K562 (cell line): ENCODE results near the gene AGRN. TPM values are rescaled to one million over a fixed set of nuclear protein-coding genes. Genes with fewer than 3 reads are reported as not detected.

Experiments
- ATAC-seq: fragments of 200-7000 bp; cut with Tn5 transposase; 3 replicates; pipeline ENCODE4 v1.9.1; 2020; ENCODE audit warnings: moderate library complexity
- BruUV-seq: library from RNA; stranded (reverse); fragments of 400-500 nt; replicated peaks from 2 replicates; lab custom pipeline; 2021; lab: Mats Ljungman, UMichigan
- CTCF ChIA-PET: fragments of 300-600 bp; formaldehyde crosslinking; extraction: SDS; loops from one replicate; lab custom pipeline; 2021; ENCODE audit warnings: low intra/inter-chr PET ratio; lab: Yijun Ruan, JAX
- POLR2A ChIA-PET: fragments of 300-600, 350-650 bp; sonication (Branson Sonifier 250); formaldehyde crosslinking; extraction: SDS; loops from one replicate; lab custom pipeline; 2021; ENCODE audit warnings: antibody characterized with exemption, inconsistent platforms; lab: Yijun Ruan, JAX
- DNase-seq, 4 experiments: peaks; one replicate each; pipeline versions ENCODE4 v3.0.0 to v3.0.0-alpha.2; 2011 to 2018; ENCODE audit warnings: low spot score in 3 of 4, mixed read lengths in 3 of 4; ENCODE audit errors: extremely low read depth in 1 of 4
- FAIRE-seq: peaks from 2 replicates; lab custom pipeline; 2011; peaks lifted over from hg19 to GRCh38; lab: Jason Lieb, UNC
- H2AFZ ChIP-seq: 2 replicates; pipeline ENCODE4 v1.6.0; 2011; ENCODE audit warnings: low read depth, low read length, control low read depth, inconsistent platforms
- H3K27ac ChIP-seq: fragments of 200-600 bp; 3 replicates; pipeline ENCODE4 v1.8.0; 2011; ENCODE audit warnings: low read depth, mild to moderate bottlenecking, control low read depth, inconsistent platforms, low read length, moderate library complexity, mixed read lengths; ENCODE audit errors: extremely low read depth
- H3K27me3 ChIP-seq, 2 experiments: fragments of 300-600 bp in 1 of 2; 2 replicates in 1 of 2; 3 replicates in 1 of 2; pipeline versions ENCODE4 v1.6.0 to v1.8.0; 2011; ENCODE audit warnings: inconsistent platforms in 2 of 2, low read length in 2 of 2, mild to moderate bottlenecking in 1 of 2, mixed read lengths in 1 of 2, moderate library complexity in 1 of 2; ENCODE audit not compliant: control insufficient read depth in 2 of 2, insufficient read depth in 2 of 2
- H3K36me3 ChIP-seq: fragments of 300-600 bp; 3 replicates; pipeline ENCODE4 v1.8.0; 2011; ENCODE audit warnings: mild to moderate bottlenecking, low read length, inconsistent platforms; ENCODE audit not compliant: control insufficient read depth, insufficient read depth
- H3K4me1 ChIP-seq, 2 experiments: fragments of 200-600 bp in 1 of 2; replicated peaks in 1 of 2; 2 replicates in 1 of 2; 3 replicates in 1 of 2; pipeline versions ENCODE4 v1.5.1 to v1.8.0; 2011; ENCODE audit warnings: inconsistent platforms in 2 of 2, low read length in 2 of 2, mild to moderate bottlenecking in 1 of 2, mixed read lengths in 1 of 2, moderate library complexity in 1 of 2; ENCODE audit not compliant: control insufficient read depth in 2 of 2, insufficient read depth in 2 of 2
- H3K4me2 ChIP-seq: 2 replicates; pipeline ENCODE4 v1.6.1; 2011; ENCODE audit warnings: low read length, control low read depth, inconsistent platforms, mixed read lengths; ENCODE audit not compliant: insufficient read depth
- H3K4me3 ChIP-seq: fragments of 200-600 bp; sonication (generic), shearing (Covaris generic); 2 replicates; pipeline ENCODE4 v1.5.1; 2016; ENCODE audit warnings: control low read depth, inconsistent platforms
- H3K79me2 ChIP-seq: fragments of 200-600 bp; 3 replicates; pipeline ENCODE4 v1.8.0; 2011; ENCODE audit warnings: low read length, inconsistent platforms; ENCODE audit not compliant: control insufficient read depth, insufficient read depth
- H3K9ac ChIP-seq, 2 experiments: 2 replicates each; pipeline versions ENCODE4 v1.6.0 to v1.6.1; 2011; ENCODE audit warnings: low read depth in 2 of 2, low read length in 2 of 2, control low read depth in 1 of 2, inconsistent platforms in 1 of 2, mild to moderate bottlenecking in 1 of 2, mixed read lengths in 1 of 2; ENCODE audit not compliant: insufficient read depth in 1 of 2
- H3K9me1 ChIP-seq: one replicate; pipeline ENCODE4 v1.6.0; 2011; ENCODE audit warnings: inconsistent platforms, mild to moderate bottlenecking, low read length, moderate library complexity; ENCODE audit not compliant: control insufficient read depth, insufficient read depth
- H3K9me3 ChIP-seq: replicated peaks from 2 replicates; pipeline ENCODE4 v1.5.1; 2011; ENCODE audit warnings: low read depth, low read length, inconsistent platforms; ENCODE audit not compliant: control insufficient read depth, insufficient read depth
- H4K20me1 ChIP-seq: replicated peaks from 2 replicates; pipeline ENCODE4 v1.6.1; 2011; ENCODE audit warnings: low read length, inconsistent platforms, mixed read lengths; ENCODE audit not compliant: control insufficient read depth, insufficient read depth
- ATF1 ChIP-seq, 2 experiments: fragments of 450-650 bp in 1 of 2; IDR thresholded peaks; 2 replicates each; pipeline ENCODE4 v1.6.1; 2016; ENCODE audit warnings: missing compliant biosample characterization in 1 of 2, missing genetic modification characterization in 1 of 2
- CREB1 ChIP-seq, 2 experiments: sonication (generic) in 1 of 2; formaldehyde crosslinking in 1 of 2; IDR thresholded peaks; 2 replicates each; pipeline versions ENCODE4 v1.6.1 to v1.8.0; 2012 to 2022; ENCODE audit warnings: inconsistent platforms in 1 of 2, mild to moderate bottlenecking in 1 of 2, missing genetic modification reagents in 1 of 2, moderate library complexity in 1 of 2
- ZNF449 ChIP-seq: fragments of 250-450 bp; sonication (Bioruptor Pico); IDR thresholded peaks from 2 replicates; pipeline ENCODE4 v1.8.0; 2022; ENCODE audit warnings: moderate library complexity, mild to moderate bottlenecking, inconsistent platforms
- WGBS: fragments of 100-300 bp; shearing (Covaris generic); methylation state at CpG from one replicate; pipeline ENCODE4 v1.1.6; 2016; ENCODE audit warnings: low coverage, mixed read lengths; ENCODE audit not compliant: insufficient coverage; ENCODE audit errors: missing lambda C conversion rate; 5-methylcytosine and 5-hydroxymethylcytosine counted together
- in situ Hi-C: fragments of 300-500 bp; cut with MboI; formaldehyde crosslinking; loops from 4 replicates; pipeline ENCODE4 v1.15.0; 2018; ENCODE audit warnings: inconsistent platforms, mixed read lengths
- intact Hi-C: fragments of 100-400 bp; cut with micrococcal nuclease; formaldehyde crosslinking; loops from 2 replicates; pipeline ENCODE4 v1.14.2; 2022
- polyA plus RNA-seq, 8 experiments: library from polyadenylated mRNA; depleted of rRNA in 4 of 8; stranded (reverse) in 5 of 8; unstranded in 3 of 8; fragments of >200 nt; fragmentation: Nextera tagmentation in 2 of 8; fragmentation: Illumina TruSeq in 1 of 8; extraction: Ambion mirVana in 2 of 8; extraction: Trizol in 1 of 8; gene quantifications; 2 replicates each; pipeline versions ENCODE4 v1.2.1 to v1.2.3, GENCODE V29; 2011 to 2014; ENCODE audit warnings: inconsistent platforms in 1 of 8, missing spikeins in 1 of 8
- total RNA-seq, 7 experiments: library from RNA; depleted of rRNA in 6 of 7; stranded (reverse); fragments of >200 nt in 6 of 7; fragmentation: Illumina TruSeq in 2 of 7; extraction: Trizol in 2 of 7; gene quantifications; 2 replicates each; pipeline versions ENCODE4 v1.2.1 to v1.2.3, GENCODE V29; 2011 to 2021; ENCODE audit warnings: low replicate concordance in 1 of 7

AGRN gene
- total and polyA plus RNA-seq, 9 of the 15 experiments (the other 6 are each of a cell fraction or from before 2014, with no cell fraction given) = 0.04 to 111 (median 18.1) TPM

- CTCF ChIA-PET = interaction anchor here (2.9 kb wide), 1 partner anchor 82 kb away, joined by 27 read pairs; no protein-coding TSS in a partner anchor
- in situ Hi-C loops = loop anchor here (10.0 kb wide), 1 partner anchor 83 kb away; no protein-coding TSS in a partner anchor
- no peak for FAIRE-seq
- BruUV-seq = no TSS peak
- Histone ChIP-seq H3K9me1 (no peaks in the 10 kb centered on the region), H3K27me3 (peaks cover 39 to 60% of the 10 kb centered on the region in 2 experiments; a peak in 4 of 5 replicates), H3K4me2 (no peak within 1 kb of the TSS), H3K36me3 (no peaks in the 10 kb centered on the region), H3K9ac (peak within 1 kb of the TSS in 1 of 2 experiments; percentile 67; a peak in 2 of 4 replicates), H3K4me1 (peaks cover 0 to 62% of the 10 kb centered on the region in 2 experiments; a peak in 3 of 5 replicates), H3K27ac (no peak within 1 kb of the TSS), H2AFZ (no peak within 1 kb of the TSS), H4K20me1 (peaks cover 13% of the 10 kb centered on the region), H3K9me3 (no peaks in the 10 kb centered on the region), H3K4me3 (no peak within 1 kb of the TSS), H3K79me2 (no peaks in the 10 kb centered on the region)
- DNase-seq = no peak
- no peak for ATAC-seq
- 7% methylated on average over 25 of the region's 28 CpGs for WGBS
- intact Hi-C loops = loop anchor here (10.0 kb wide), 1 partner anchor 313 kb away; no protein-coding TSS in a partner anchor
- no peak for TF ChIP-seq ATF1 (CRISPR knock-in tag; IDR thresholded peaks at IDR 0.05)
- 0 out of 2 replicates have a peak, but pooled peaks have one; percentile 16 for TF ChIP-seq ATF1 (tag; IDR thresholded peaks at IDR 0.05)
- no peak for TF ChIP-seq ZNF449 (CRISPR knock-in tag)
- TF ChIP-seq CREB1 (IDR thresholded peaks at IDR 0.05) = no peak
- 0 out of 2 replicates have a peak, but pooled peaks have one; percentile 16 for TF ChIP-seq CREB1 (CRISPR knock-in tag; IDR thresholded peaks at IDR 0.05)
- POLR2A ChIA-PET = interaction anchor here (0.7 to 1.7 kb wide), 5 partner anchors 11 to 224 kb away, joined by 3 to 8 read pairs (median 4); partner anchors contain the start of genes PLEKHN1 and TNFRSF18
Measured at GRCh38 chr1:981955-982558, 37.9 kb upstream of the AGRN start, which contains the start of gene PERM1. TSS of gene PERM1 (minus strand) at chr1:982093. CDS start at chr1:981029, 1,064 bp downstream.
